Aortic smooth muscle cell (primary cell): Measurements from ENCODE around the gene UROD. TPM values are rescaled to one million over a fixed set of nuclear protein-coding genes. Genes with fewer than 3 reads are reported as not detected.

Experiments used
- total RNA-seq: library from RNA; depleted of rRNA; stranded (reverse); fragments of >200 nt; gene quantifications from 2 replicates; pipeline ENCODE4 v1.2.3, GENCODE V29; 2014

Gene UROD
- total RNA-seq = 198 and 213 TPM in 2 replicates

DNA sequence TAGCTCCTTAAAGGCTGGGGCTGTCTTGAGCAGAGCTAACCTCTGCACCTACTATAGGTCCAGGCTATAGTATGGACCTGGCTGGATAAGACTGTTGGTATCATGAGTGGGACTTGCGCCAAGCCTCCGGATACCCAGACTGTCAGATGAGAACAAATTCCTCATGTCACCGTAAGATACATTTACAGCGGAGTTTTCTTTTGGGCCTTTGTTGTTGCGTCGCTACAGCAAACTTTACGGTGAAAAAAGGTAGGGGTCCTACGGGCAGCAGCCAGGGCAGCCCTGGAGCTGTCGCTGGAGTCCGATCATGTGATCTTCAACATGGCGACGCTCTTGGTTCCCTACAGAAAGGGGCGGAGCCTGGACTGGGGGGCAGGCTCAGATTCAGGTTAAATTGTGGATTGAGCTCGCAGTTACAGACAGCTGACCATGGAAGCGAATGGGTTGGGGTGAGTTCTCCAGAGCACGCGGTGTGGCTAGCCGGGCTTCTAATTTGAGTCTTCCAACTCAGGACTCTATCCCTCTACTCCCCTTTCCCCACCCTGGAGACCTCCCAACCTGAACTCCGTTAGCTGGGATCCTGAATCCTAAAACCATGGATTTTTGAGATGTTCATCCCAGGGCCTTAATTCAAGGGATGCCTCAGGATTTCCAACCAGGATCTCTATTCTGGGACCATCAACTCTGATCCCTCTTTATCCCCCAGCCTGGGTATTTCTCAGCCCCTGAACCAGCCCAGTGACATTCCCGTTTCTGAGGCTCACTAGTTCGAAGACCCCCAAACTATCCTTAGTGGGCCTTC is at the start of gene UROD:
Gene UROD, plus strand, starts transcription at position 418 of the 802 bp plus-strand sequence. Its CDS starts 12 bp downstream, at position 430.

GRCh38 chr1:45010855-45011811 is 921 bp upstream of the UROD start, which contains the start of gene HECTD3:
Gene HECTD3 (minus strand): TSS chr1:45011324. CDS start chr1:45011257, 67 bp downstream.

Other genes with a start within 250 kb of the UROD start
- gene RPS8, start 236.7 kb upstream of the UROD start, total RNA-seq = 1,243 and 1,276 TPM in 2 replicates
- gene BEST4, start 224.1 kb upstream of the UROD start, total RNA-seq = 0.12 and 0.13 TPM in 2 replicates
- gene PLK3, start 211.9 kb upstream of the UROD start, total RNA-seq = 29.2 and 29.7 TPM in 2 replicates
- 0.12 TPM in 1 of 2 replicates, not detected in the other for gene DYNLT4, start 204.9 kb upstream of the UROD start, total RNA-seq
- 5.3 and 7.6 TPM in 2 replicates for gene BTBD19, start 203.7 kb upstream of the UROD start, total RNA-seq
- 0.12 and 0.40 TPM in 2 replicates for gene PTCH2, start 169.0 kb upstream of the UROD start, total RNA-seq
- 40.4 and 51.4 TPM in 2 replicates for gene EIF2B3, start 25.7 kb upstream of the UROD start, total RNA-seq
- 16.4 and 23.5 TPM in 2 replicates for gene HECTD3, start 930 bp upstream of the UROD start, total RNA-seq
- 0.75 and 1.1 TPM in 2 replicates for gene ZSWIM5, start 194.4 kb downstream of the UROD start, total RNA-seq